ENCODE data around the gene EMC10. TPM values are rescaled to one million over a fixed set of nuclear protein-coding genes. Genes with fewer than 3 reads are reported as not detected.
A peak's percentile ranks its signal among the peaks of the same experiment; 100 is the strongest.

The EMC10 gene
- polyA plus RNA-seq, 1 of the 3 experiments (the other 2 are of a cell fraction) = 218 TPM

DNA sequence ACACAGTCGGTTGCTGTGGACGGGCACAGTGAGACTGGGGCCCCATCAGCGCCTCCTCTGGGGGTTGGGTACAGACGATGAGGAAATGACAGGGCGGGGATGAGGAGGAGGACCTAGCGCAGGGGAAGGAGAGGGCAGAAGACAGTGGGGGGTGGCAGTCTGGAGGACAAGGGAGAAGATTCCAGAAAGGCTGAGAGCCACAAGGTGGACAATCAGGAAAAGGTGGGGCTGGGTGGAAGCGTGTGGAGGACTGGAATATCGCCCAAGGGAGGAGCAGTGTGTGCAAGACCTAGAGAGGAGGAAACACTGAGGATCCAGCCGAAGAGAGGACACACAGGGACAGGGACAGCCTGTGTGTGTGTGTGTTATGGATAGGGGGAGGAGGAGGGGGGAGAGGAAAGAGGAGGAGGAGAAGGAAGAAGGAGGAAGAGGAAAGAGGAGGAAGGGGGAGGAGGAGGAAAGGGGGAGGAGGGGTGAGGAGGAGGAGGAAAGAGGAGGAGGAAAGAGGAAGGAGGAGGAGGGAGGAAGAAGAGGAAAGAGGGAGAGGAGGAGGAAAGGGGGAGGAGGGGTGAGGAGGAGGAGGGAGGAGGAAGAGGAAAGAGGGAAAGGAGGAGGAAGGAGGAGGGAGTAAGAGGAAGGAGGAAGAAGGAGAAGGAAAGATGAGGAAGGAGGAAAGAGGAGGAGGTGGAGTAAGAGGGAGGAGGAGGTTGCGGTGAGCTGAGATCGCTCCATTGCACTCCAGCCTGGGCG, 16.2 kb downstream of the EMC10 start:
- H3K9me2 ChIP-seq = no peaks in the 10 kb centered on the region
- WGBS (ENCODE audit: low lambda C conversion rate) = 23% methylated on average over 11 of the region's 12 CpGs
- peaks cover 0 to 3% of the 10 kb centered on the region in 2 experiments; a peak in 1 of 4 replicates for H3K4me1 ChIP-seq (ENCODE audit: control insufficient read depth in 1 of 2, insufficient read depth in 2 of 2, low read depth in 1 of 2, low read length in 1 of 2)
- ChIA-PET POLR2A (no interaction called here), CTCF (no interaction called here)
- no peak overlapping the region for H3K4me2 ChIP-seq
- H3K9me3 ChIP-seq = no peaks in the 10 kb centered on the region
- no peak overlapping the region for H3K9ac ChIP-seq
- no peaks in the 10 kb centered on the region for H3K79me2 ChIP-seq (ENCODE audit: insufficient read depth)
- H3K27me3 ChIP-seq (ENCODE audit: insufficient read depth) = peaks cover 5% of the 10 kb centered on the region; the same call in 1 of the 2 replicates
- no peak overlapping the region for H2AFZ ChIP-seq (ENCODE audit: low read depth)
- DNase-seq = peak; percentile 53
- no peaks in the 10 kb centered on the region for H3K36me3 ChIP-seq (replicated peaks in 1 of 2; ENCODE audit: control insufficient read depth in 1 of 2, insufficient read depth in 2 of 2, low read length in 1 of 2)
- TF ChIP-seq RFX5 (IDR thresholded peaks at IDR 0.05; ENCODE audit: low read length) (no peak), POLR2AphosphoS5 (IDR thresholded peaks at IDR 0.05; ENCODE audit: low read depth, low read length) (no peak), SIN3A (IDR thresholded peaks at IDR 0.05; ENCODE audit: borderline replicate concordance, low read depth, low read length) (no peak), TAF1 (IDR thresholded peaks at IDR 0.05; ENCODE audit: borderline replicate concordance, low read depth, low read length) (no peak), YY1 (IDR thresholded peaks at IDR 0.05; ENCODE audit: low read depth) (no peak), NRF1 (IDR thresholded peaks at IDR 0.05; ENCODE audit: low read depth, low read length) (no peak), SMC3 (IDR thresholded peaks at IDR 0.05; ENCODE audit: low read depth, low read length) (no peak), CHD2 (IDR thresholded peaks at IDR 0.05; ENCODE audit: low read length, partially characterized antibody) (no peak), TEAD4 (IDR thresholded peaks at IDR 0.05; ENCODE audit: borderline replicate concordance, insufficient read depth) (no peak), MXI1 (IDR thresholded peaks at IDR 0.05; ENCODE audit: low read depth, low read length) (no peak), RCOR1 (IDR thresholded peaks at IDR 0.05; ENCODE audit: low read length) (no peak), TCF12 (IDR thresholded peaks at IDR 0.05) (no peak), RXRA (IDR thresholded peaks at IDR 0.05; ENCODE audit: borderline replicate concordance, low read depth) (no peak), RAD21 (IDR thresholded peaks at IDR 0.05; ENCODE audit: low read length) (no peak)
- TF ChIP-seq, protein P1, sequence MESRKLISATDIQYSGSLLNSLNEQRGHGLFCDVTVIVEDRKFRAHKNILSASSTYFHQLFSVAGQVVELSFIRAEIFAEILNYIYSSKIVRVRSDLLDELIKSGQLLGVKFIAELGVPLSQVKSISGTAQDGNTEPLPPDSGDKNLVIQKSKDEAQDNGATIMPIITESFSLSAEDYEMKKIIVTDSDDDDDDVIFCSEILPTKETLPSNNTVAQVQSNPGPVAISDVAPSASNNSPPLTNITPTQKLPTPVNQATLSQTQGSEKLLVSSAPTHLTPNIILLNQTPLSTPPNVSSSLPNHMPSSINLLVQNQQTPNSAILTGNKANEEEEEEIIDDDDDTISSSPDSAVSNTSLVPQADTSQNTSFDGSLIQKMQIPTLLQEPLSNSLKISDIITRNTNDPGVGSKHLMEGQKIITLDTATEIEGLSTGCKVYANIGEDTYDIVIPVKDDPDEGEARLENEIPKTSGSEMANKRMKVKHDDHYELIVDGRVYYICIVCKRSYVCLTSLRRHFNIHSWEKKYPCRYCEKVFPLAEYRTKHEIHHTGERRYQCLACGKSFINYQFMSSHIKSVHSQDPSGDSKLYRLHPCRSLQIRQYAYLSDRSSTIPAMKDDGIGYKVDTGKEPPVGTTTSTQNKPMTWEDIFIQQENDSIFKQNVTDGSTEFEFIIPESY (IDR thresholded peaks at IDR 0.05; ENCODE audit: borderline replicate concordance, low read depth) = no peak
- TF ChIP-seq, protein P2, sequence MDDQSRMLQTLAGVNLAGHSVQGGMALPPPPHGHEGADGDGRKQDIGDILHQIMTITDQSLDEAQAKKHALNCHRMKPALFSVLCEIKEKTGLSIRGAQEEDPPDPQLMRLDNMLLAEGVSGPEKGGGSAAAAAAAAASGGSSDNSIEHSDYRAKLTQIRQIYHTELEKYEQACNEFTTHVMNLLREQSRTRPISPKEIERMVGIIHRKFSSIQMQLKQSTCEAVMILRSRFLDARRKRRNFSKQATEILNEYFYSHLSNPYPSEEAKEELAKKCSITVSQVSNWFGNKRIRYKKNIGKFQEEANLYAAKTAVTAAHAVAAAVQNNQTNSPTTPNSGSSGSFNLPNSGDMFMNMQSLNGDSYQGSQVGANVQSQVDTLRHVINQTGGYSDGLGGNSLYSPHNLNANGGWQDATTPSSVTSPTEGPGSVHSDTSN (IDR thresholded peaks at IDR 0.05) = no peak
- TF ChIP-seq, protein P3, sequence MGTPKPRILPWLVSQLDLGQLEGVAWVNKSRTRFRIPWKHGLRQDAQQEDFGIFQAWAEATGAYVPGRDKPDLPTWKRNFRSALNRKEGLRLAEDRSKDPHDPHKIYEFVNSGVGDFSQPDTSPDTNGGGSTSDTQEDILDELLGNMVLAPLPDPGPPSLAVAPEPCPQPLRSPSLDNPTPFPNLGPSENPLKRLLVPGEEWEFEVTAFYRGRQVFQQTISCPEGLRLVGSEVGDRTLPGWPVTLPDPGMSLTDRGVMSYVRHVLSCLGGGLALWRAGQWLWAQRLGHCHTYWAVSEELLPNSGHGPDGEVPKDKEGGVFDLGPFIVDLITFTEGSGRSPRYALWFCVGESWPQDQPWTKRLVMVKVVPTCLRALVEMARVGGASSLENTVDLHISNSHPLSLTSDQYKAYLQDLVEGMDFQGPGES (IDR thresholded peaks at IDR 0.05; ENCODE audit: low read depth, low read length) = no peak
- TF ChIP-seq, protein P4, sequence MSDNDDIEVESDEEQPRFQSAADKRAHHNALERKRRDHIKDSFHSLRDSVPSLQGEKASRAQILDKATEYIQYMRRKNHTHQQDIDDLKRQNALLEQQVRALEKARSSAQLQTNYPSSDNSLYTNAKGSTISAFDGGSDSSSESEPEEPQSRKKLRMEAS (IDR thresholded peaks at IDR 0.05; ENCODE audit: low read depth) = no peak
- TF ChIP-seq, protein P5, sequence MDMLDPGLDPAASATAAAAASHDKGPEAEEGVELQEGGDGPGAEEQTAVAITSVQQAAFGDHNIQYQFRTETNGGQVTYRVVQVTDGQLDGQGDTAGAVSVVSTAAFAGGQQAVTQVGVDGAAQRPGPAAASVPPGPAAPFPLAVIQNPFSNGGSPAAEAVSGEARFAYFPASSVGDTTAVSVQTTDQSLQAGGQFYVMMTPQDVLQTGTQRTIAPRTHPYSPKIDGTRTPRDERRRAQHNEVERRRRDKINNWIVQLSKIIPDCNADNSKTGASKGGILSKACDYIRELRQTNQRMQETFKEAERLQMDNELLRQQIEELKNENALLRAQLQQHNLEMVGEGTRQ (IDR thresholded peaks at IDR 0.05; ENCODE audit: borderline replicate concordance, low read depth, low read length) = no peak
- no peaks in the 10 kb centered on the region for H4K20me1 ChIP-seq (ENCODE audit: insufficient read depth)
- no peak overlapping the region for H3K4me3 ChIP-seq (ENCODE audit: low read depth in 2 of 2, low read length in 1 of 2)
- H3F3A ChIP-seq (replicated peaks; ENCODE audit: insufficient read depth) = no peaks in the 10 kb centered on the region
- H3K27ac ChIP-seq (ENCODE audit: low read depth in 2 of 2, low read length in 1 of 2) = no peak overlapping the region

Data from SK-N-SH (cell line).